Hypothalamus (tissue), 51 donors: ENCODE data around the gene TEX22.
"Not testable (repeated sequence)": the region's sequence is repeated elsewhere in the genome, so short reads cannot be mapped to it uniquely, and the experiment has no call there.

Source experiments
- DNase-seq, 51 donors: peaks; one replicate each; lab custom pipeline; 2025; lab: John Stamatoyannopoulos, UW

TEX22 gene

DNA sequence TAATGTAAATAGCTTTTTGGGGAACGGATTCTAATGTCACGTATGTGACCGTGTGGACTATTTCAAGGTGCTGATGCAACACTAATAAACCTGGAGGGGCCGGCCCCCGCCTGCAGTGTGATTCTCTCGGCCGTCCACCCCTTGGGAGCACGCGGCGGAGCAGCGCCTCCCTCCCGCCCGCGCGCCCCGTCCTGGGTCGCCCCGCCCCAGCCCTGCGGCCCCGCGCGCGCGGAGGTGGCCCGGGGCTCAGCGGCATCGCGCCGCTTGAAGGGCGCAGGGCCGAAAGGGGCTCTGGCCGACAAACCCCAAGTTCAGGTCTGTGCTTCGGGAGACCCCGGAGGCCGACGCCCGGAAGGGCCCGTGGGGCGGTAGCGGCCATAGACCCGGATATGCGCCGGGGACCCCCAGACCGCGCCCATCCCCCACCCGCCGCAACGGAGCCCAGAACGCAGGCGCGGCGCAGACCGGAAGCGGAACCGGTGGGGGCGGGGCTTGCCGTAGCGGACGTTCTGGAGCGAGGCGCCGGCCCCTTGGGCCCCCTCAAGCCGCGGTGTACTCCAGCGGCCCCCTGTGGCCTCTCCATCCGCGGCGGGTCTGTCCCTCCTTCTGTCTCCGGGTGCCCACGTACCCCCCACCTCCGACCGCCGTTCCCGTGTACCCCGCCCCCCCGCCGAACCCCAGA, at the start of gene TEX22:
TSS of gene TEX22 (plus strand) at position 495 of the 682 bp plus-strand sequence. CDS start 803 bp downstream, outside the sequence.
- peak in 50 of 51 donors; percentile 26 to 93 (median 74) for DNase-seq

GRCh38 chr14:105348945-105349699, 49.2 kb upstream of the TEX22 start:
- DNase-seq, result no peak

- no peak for DNase-seq
Observed at GRCh38 chr14:105349992-105350391, 48.3 kb upstream of the TEX22 start.

DNA sequence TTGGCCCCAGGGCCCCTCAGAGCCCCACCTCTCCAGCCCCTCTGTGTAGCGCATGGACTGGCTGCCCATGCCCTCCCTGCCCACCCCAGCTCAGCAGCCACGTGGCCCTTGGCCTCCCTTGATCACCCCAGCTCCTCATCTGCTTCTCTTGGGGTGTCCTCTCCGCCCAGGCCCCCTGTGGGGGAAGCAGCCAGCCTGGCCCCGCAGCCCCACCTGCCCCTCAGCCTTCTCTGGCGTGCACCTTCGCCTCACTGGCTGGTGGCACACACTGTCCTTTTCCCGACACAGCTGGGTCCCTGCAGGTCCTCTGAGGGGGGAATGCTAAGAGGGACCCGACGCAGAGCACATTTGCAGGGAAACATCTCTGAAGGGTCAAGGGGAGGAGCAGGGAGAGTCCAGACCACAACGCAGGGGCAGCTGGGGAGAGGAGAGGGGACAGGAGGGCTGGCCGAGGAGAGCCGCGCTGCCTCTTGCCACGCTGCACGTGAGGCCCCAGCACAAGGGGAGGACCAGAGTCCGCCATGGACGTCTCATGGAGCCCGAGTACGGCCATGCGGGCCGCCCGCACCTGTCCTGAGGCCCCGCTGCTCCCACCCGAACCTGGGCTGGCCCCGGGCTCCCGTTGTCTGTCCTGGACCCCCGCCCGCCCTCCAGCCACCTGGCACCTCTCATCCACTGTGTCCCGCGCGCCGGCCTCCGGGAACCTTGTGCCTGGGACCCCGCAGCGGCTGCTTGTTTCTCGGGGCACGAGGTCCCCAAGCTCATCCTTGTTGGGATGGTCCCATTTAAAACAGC, 47.7 kb upstream of the TEX22 start:
- no peak for DNase-seq

DNA sequence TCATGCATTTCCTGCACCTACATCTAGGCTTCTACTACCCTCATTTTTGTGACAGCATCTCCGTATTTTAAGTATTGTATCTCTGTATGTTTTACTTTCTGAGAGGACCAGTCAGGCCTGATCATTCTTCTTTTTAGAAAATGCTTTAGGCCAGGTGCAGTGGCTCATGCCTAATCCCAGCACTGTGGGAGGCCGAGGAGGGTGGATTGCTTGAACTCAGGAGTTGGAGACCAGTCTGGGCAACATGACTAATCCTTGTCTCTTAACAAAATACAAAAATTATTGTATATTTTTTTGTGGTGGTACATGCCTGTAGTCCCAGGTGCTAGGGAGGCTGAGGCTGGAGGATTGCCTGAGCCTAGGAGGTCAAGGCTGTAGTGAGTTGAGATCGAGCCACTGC, 46.9 kb upstream of the TEX22 start:
- no peak for DNase-seq

- peak in 44 of 51 donors; percentile 17 to 83 (median 60) for DNase-seq
Observed at GRCh38 chr14:105351920-105352851, 46.2 kb upstream of the TEX22 start.

GRCh38 chr14:105353136-105353535, 45.2 kb upstream of the TEX22 start:
- no peak for DNase-seq

DNA sequence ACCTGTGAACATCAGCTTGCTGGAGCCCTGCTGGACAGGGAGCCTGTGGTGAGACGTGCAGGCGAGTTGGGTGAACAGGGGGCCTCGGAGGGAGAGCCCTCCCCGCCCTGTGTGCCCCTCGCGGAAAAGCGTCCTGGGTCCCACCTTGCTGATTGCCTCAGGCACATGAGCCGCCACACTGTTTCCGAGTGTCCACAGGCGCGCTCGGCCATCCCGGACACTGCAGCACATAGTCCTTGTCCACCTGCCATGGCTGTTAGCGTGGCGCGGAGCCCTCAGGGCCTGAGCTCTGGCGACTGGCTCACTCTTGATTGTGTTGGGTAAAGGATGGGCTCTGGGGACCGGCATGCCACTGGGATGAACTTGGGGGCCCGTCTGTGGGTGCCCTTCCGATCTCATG, 43.8 kb upstream of the TEX22 start:
- DNase-seq, result no peak

DNA sequence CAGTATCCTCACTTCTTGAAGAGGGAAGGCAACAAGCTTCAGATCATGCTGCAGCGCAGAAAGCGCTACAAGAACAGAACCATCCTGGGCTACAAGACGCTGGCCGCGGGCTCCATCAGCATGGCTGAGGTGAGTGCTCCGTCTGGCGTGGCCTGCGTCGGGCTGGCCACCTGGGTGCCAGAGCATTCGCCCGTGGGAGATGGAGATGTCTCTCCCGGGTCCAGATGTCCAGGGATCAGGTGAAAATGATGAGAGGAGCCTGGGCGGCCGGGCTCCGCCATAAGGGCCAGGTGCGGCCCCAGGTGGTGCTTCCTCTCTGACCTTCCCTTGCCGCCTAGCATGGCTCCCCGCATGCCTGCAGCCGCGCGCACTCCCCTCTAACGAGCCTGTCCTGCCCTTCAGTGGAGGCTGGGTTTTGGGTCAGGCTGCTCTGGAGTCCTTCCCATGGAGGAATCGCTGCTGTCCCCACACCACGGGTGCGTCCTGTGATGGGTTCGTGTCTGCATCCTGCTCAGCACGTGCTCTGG, 43.2 kb upstream of the TEX22 start:
- DNase-seq, result no peak

DNA sequence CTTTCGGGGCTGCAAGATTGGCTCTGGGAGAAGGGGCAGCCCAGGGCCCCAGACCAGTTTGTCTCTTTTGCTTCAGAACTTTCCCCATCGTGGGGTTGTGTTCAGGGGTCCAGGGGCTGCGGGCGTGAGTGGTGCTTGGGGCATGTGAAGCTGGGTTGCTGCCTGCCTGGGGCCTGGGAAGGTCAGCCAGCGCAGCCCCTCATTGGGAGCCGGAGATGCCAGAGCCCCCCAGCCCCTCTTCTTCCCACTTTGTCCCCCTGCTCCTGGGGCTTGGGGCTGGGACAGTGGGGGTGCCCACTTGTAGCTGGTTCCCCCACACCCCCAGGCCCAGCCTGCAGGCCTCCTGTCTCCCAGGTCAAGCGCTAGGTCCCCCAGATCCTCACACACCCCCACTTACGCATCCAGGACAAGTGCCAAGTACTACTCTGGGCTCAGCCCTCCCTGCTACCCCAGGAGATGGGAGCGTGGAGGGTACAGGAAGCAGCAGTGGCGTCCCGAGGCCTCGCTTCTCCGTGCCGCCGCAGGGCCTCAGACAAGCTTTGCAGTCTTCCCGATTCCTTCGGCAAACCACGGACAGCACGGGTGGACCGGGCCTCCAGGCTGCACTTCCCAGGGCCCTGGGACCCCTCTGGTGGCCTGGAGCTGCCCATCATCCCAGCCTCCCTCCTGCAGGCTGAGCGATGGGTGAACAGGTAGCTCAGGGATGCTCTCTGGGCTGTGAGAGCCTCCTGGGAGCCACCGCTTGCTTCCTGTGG, 42.3 kb upstream of the TEX22 start:
- no peak for DNase-seq

DNA sequence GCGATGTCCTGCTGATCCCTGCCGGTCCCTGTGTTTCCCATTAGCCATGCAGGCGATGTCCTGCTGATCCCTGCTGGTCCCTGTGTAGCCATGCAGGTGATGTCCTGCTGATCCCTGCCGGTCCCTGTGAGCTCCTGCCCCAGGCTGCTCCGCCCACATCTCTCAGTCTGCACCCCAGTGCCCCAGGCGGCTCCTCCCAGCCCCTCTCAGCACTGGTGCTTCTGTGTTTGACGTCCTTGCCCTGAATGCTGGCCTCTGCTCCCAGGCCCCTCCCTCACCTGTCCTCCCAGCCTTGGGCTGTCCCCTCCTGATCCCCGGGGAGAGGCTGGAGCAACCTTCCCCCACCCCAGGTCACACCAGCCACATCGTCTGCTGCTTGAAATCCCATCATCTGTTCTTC, 41.4 kb upstream of the TEX22 start:
- DNase-seq, result no peak

DNA sequence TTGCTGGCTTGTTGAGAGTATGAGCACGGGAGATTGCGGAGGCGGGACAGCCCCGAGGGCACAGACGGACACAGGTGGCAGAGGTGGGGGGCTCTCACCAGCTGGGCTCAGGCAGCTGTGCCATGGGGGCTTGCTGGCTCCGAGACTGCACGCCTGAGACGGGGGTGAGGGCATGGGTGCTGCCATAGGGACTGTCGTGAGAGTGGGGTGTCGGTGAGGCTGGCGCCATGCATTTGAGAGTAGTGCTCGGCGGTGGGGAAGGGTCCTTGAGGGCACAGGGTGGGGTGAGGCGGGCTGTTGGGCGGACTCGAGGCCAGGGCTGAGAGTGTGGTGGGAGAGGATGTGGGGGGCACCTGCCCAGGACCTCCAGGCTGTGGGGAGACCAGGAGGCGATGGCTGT, 40.7 kb upstream of the TEX22 start:
- no peak for DNase-seq

- no peak for DNase-seq
Observed at GRCh38 chr14:105358140-105358846, 40.0 kb upstream of the TEX22 start.

DNA sequence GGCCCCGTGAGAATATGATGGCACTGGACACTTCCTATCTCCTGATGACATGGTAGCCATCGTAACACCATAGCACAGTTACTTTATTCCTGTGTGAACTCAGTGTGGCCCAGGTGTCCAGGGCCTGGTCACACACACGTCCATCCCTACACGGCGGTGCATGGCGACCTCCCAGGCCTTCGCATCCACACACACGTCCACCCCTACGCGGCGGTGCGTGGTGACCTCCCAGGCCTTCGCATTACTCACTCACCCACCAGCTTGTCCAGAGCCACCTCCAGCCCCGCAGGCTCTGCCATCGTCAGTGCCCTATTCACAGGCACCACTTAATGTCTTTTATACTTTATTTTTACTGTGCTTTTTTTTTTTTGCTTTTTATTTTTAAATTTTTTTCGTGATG, 39.4 kb upstream of the TEX22 start:
- DNase-seq, result no peak

GRCh38 chr14:105361412-105361811, 36.9 kb upstream of the TEX22 start:
- not testable (repeated sequence) for DNase-seq

DNA sequence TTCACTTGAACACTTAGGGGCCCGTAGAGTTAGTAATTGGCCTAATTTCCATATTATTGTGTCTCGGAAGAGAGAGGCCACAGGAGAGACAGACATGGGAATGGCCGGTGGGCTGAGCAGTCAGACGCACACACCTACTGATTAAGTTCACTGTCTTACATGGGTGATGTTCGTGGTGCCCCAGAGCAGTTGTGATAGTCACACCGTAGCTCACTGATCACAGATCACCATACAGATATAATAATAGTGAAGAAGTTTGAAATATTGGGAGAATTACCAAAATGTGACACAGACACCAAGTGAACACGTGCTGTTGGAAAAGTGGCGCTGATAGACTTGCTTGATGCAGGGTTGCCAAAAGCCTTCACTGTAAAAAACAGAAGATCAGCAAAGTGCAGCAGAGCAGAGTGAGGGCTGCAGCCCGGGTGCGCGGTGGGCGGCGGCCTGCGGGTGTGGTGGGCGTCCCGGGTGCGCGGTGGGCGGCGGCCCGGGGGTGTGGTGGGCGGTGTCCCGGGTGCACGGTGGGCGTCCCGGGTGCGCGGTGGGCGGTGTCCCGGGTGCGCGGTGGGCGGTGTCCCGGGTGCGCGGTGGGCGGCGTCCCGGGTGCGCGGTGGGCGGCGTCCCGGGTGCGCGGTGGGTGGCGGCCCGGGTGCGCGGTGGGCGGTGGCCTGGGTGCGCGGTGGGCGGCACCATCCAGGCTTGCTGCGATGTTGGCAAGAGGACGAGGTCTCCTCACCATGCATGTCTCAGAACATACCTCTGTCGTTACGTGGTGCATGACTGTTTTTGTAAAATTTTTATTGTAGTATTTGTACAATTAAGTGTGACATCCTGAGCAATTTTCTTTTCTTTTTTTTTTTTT, 34.3 kb upstream of the TEX22 start:
- no peak for DNase-seq

DNA sequence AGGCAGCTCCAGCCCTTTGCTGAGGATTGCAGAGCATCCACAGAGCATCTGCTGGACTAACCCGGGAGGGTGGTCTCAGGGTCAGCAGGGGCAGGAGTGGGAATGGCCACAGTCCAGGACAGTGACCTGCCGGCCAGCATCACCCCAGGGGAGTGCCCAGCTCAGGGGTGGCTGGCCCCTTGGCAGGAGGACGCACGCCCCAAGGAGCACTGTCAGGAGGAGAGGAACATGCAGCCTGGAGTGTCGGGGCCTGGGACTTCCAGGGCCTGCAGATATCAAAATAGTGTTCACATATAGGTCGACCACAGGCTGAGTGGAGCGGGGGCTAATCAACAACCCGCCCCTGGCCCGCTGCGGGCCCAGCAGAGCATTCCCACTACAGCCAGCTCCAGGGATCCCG, 33.2 kb upstream of the TEX22 start:
- no peak for DNase-seq

- no peak for DNase-seq
Observed at GRCh38 chr14:105365681-105366080, 32.7 kb upstream of the TEX22 start.
